B cell (primary cell): ENCODE data around the gene ZMYM4. TPM values are rescaled to one million over a fixed set of nuclear protein-coding genes. Genes with fewer than 3 reads are reported as not detected.

Experiments used
- ATAC-seq: fragments of 200-7000 bp; cut with Tn5 transposase; one replicate; pipeline ENCODE4 v1.10.0; 2021; ENCODE audit warnings: low read depth, mild to moderate bottlenecking, moderate number of reproducible peaks, moderate library complexity
- CTCF ChIA-PET: fragments of 350-600 bp; sonication (Branson Sonifier 250); formaldehyde crosslinking; loops from one replicate; lab custom pipeline; 2021; ENCODE audit warnings: antibody characterized with exemption, inconsistent platforms; lab: Charles Lee
- POLR2A ChIA-PET: fragments of 350-600 bp; sonication (Branson Sonifier 250); formaldehyde crosslinking; loops from one replicate; lab custom pipeline; 2021; ENCODE audit warnings: antibody characterized with exemption; lab: Charles Lee
- DNase-seq: peaks from one replicate; pipeline ENCODE4 v3.0.0; 2013
- H2AFZ ChIP-seq: 2 replicates; pipeline ENCODE4 v1.6.1; 2012; ENCODE audit warnings: mild to moderate bottlenecking, low read depth, low read length; ENCODE audit not compliant: insufficient read depth, poor library complexity, severe bottlenecking
- H3K27ac ChIP-seq, 2 donors: 1 replicate in 1 of 2; 2 replicates in 1 of 2; pipeline ENCODE4 v1.5.1; 2012 to 2013; ENCODE audit warnings: low read length in 2 of 2, mild to moderate bottlenecking in 2 of 2, moderate library complexity in 1 of 2
- H3K27me3 ChIP-seq, 4 experiments: fragments of 200-600 bp in 1 of 4; sonication (generic) in 1 of 4; replicated peaks in 1 of 4; 1 replicate in 2 of 4; 2 replicates in 2 of 4; pipeline versions ENCODE4 v1.6.1 to v1.7.0; 2013 to 2016; ENCODE audit warnings: low read length in 3 of 4, mild to moderate bottlenecking in 2 of 4, mixed read lengths in 1 of 4, moderate library complexity in 1 of 4; ENCODE audit not compliant: insufficient read depth in 4 of 4, control insufficient read depth in 3 of 4; ENCODE audit errors: control extremely low read depth in 1 of 4
- H3K36me3 ChIP-seq, 2 experiments: replicated peaks in 1 of 2; 1 replicate in 1 of 2; 2 replicates in 1 of 2; pipeline versions ENCODE4 v1.6.1 to v1.7.1; 2013; ENCODE audit warnings: low read length in 1 of 2; ENCODE audit not compliant: insufficient read depth in 2 of 2, control insufficient read depth in 1 of 2; ENCODE audit errors: control extremely low read depth in 1 of 2, extremely low read depth in 1 of 2
- H3K4me1 ChIP-seq, 2 donors: fragments of 200-600 bp in 1 of 2; sonication (generic) in 1 of 2; 1 replicate in 1 of 2; 2 replicates in 1 of 2; pipeline versions ENCODE4 v1.5.1 to v1.6.1; 2013 to 2017; ENCODE audit warnings: low read length in 2 of 2; ENCODE audit not compliant: control insufficient read depth in 2 of 2, insufficient read depth in 2 of 2
- H3K4me2 ChIP-seq: replicated peaks from 2 replicates; pipeline ENCODE3; 2012; ENCODE audit warnings: mild to moderate bottlenecking, low read depth, low read length; ENCODE audit not compliant: poor library complexity, severe bottlenecking
- H3K4me3 ChIP-seq, 5 experiments: fragments of 200-600 bp in 1 of 5; sonication (generic) in 1 of 5; 1 replicate in 3 of 5; 2 replicates in 2 of 5; pipeline versions ENCODE4 v1.5.1 to v1.7.0; 2011 to 2016; ENCODE audit warnings: low read length in 4 of 5, mild to moderate bottlenecking in 4 of 5, low read depth in 2 of 5, control low read depth in 1 of 5, moderate library complexity in 1 of 5; ENCODE audit not compliant: insufficient read depth in 1 of 5; ENCODE audit errors: control extremely low read depth in 1 of 5, extremely low read depth in 1 of 5
- H3K79me2 ChIP-seq: fragments of 200-600 bp; sonication (generic); one replicate; pipeline ENCODE4 v1.6.0; 2016; ENCODE audit warnings: low read length; ENCODE audit not compliant: control insufficient read depth, insufficient read depth
- H3K9ac ChIP-seq: fragments of 200-600 bp; sonication (generic); 2 replicates; pipeline ENCODE4 v1.6.1; 2017; ENCODE audit warnings: mild to moderate bottlenecking, low read length, moderate library complexity
- H3K9me3 ChIP-seq, 3 donors: one replicate each; pipeline versions ENCODE4 v1.6.1 to v1.7.1; 2013; ENCODE audit warnings: low read length in 2 of 3; ENCODE audit not compliant: control insufficient read depth in 2 of 3, insufficient read depth in 1 of 3; ENCODE audit errors: control extremely low read depth in 1 of 3
- H4K20me1 ChIP-seq: 2 replicates; pipeline ENCODE4 v1.6.0; 2012; ENCODE audit warnings: mild to moderate bottlenecking, low read length; ENCODE audit not compliant: insufficient read depth, control insufficient read depth, poor library complexity, severe bottlenecking
- H3K27ac Mint-ChIP-seq: one replicate; pipeline ENCODE4 v1.8.0; 2021; ENCODE audit warnings: mixed read lengths
- H3K27me3 Mint-ChIP-seq: one replicate; pipeline ENCODE4 v1.8.0; 2021; ENCODE audit warnings: mixed read lengths
- H3K4me1 Mint-ChIP-seq: one replicate; pipeline ENCODE4 v1.8.0; 2021; ENCODE audit warnings: mixed read lengths
- H3K4me3 Mint-ChIP-seq: one replicate; pipeline ENCODE4 v1.8.0; 2021; ENCODE audit warnings: mixed read lengths
- H3K9me3 Mint-ChIP-seq: one replicate; pipeline ENCODE4 v1.8.0; 2022; ENCODE audit warnings: mixed read lengths; ENCODE audit not compliant: insufficient read depth
- EZH2 ChIP-seq: IDR thresholded peaks from 2 replicates; pipeline ENCODE4 v1.6.1; 2012; ENCODE audit warnings: borderline replicate concordance, low read depth, mild to moderate bottlenecking, moderate library complexity, low read length; ENCODE audit not compliant: insufficient read depth, poor library complexity, severe bottlenecking
- WGBS: methylation state at CpG from one replicate; pipeline ENCODE4 v1.1.5; 2013; ENCODE audit warnings: missing lambda C conversion rate; ENCODE audit not compliant: insufficient coverage; 5-methylcytosine and 5-hydroxymethylcytosine counted together
- intact Hi-C: fragments of 100-400 bp; cut with micrococcal nuclease; formaldehyde crosslinking; loops from one replicate; pipeline ENCODE4 v1.10.0; 2022
- polyA plus RNA-seq: library from polyadenylated mRNA; depleted of rRNA; stranded (reverse); fragments of >200 nt; gene quantifications from 2 replicates; pipeline ENCODE4 v1.2.3, GENCODE V29; 2012
- total RNA-seq, 2 donors: library from RNA; stranded (reverse); fragments of 120-200 nt in 1 of 2; gene quantifications; 1 replicate in 1 of 2; 2 replicates in 1 of 2; pipeline versions ENCODE4 v1.2.3 to v1.2.4, GENCODE V29; 2013 to 2022
- TF ChIP-seq, protein P1 (sequence below): fragments of 200-600 bp; IDR thresholded peaks from one replicate; pipeline ENCODE4 v1.8.0; 2022; ENCODE audit warnings: antibody characterized with exemption, mild to moderate bottlenecking

Gene ZMYM4
- total and polyA plus RNA-seq, 2 donors (not counting 1 experiment from before 2014, with no cell fraction given), result 7.2 to 45.2 TPM

DNA sequence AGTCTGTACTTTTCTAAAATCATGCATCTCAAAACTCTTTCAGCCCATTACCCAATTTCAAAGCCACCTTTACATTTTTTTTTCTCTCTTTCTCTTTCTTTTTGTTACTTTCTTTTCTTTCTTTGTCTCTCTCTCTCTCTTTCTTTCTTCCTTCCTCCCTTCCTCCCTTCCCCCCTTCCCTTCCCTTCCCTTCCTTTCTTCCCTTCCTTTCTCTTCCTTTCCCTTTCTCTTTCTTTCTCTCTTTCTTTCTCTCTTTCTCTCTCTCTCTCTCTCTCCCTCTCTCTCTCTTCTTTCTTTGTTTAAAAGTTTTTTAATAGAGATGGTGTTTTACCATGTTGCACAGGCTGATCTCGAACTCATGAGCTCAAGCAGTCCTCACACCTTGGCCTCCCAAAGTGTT lies 11.5 kb downstream of the ZMYM4 start:
- intact Hi-C loops, result no loop called here
- peaks cover 6 to 7% of the 10 kb centered on the region in 2 experiments for H3K36me3 ChIP-seq
- no peaks in the 10 kb centered on the region for H3K4me1 ChIP-seq
- H3K4me2 ChIP-seq, result no peak overlapping the region
- Mint-ChIP-seq H3K4me1 (peaks cover 9% of the 10 kb centered on the region), H3K27me3 (no peaks in the 10 kb centered on the region), H3K27ac (no peak overlapping the region), H3K4me3 (no peak overlapping the region), H3K9me3 (peaks cover 11% of the 10 kb centered on the region)
- ChIA-PET CTCF (no interaction called here), POLR2A (no interaction called here)
- no CpG with 5 or more reads among the region's 1 CpG for WGBS
- no peaks in the 10 kb centered on the region for H3K27me3 ChIP-seq
- H3K9ac ChIP-seq, result no peak overlapping the region
- ATAC-seq, result no peak
- no peak overlapping the region for H3K27ac ChIP-seq
- no peak for TF ChIP-seq EZH2
- TF ChIP-seq, protein P1, sequence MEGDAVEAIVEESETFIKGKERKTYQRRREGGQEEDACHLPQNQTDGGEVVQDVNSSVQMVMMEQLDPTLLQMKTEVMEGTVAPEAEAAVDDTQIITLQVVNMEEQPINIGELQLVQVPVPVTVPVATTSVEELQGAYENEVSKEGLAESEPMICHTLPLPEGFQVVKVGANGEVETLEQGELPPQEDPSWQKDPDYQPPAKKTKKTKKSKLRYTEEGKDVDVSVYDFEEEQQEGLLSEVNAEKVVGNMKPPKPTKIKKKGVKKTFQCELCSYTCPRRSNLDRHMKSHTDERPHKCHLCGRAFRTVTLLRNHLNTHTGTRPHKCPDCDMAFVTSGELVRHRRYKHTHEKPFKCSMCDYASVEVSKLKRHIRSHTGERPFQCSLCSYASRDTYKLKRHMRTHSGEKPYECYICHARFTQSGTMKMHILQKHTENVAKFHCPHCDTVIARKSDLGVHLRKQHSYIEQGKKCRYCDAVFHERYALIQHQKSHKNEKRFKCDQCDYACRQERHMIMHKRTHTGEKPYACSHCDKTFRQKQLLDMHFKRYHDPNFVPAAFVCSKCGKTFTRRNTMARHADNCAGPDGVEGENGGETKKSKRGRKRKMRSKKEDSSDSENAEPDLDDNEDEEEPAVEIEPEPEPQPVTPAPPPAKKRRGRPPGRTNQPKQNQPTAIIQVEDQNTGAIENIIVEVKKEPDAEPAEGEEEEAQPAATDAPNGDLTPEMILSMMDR, result peak; percentile 20
- peaks cover 48% of the 10 kb centered on the region for H3K79me2 ChIP-seq
- DNase-seq, result no peak
- H4K20me1 ChIP-seq, result no peaks in the 10 kb centered on the region
- H3K9me3 ChIP-seq, result peaks cover 6 to 16% (median 9%) of the 10 kb centered on the region in 3 donors
- no peak overlapping the region for H3K4me3 ChIP-seq
- no peak overlapping the region for H2AFZ ChIP-seq

DNA sequence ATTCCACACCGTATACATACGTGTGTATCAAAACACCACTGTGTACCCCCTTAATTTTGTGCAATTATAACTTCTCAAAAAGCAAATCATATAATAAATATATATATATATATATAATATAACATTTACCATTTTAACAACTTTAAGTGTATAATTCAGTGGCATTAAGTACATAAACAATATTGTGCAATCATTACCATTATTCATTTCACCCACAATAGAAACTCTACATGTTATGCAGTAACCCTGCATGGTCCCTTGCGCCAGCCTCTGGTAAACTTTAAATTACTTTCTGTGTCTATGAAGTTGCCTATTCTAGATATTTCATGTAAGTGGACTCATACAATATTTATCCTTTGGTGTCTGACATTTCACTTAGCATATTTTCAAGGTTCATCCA lies 13.1 kb downstream of the ZMYM4 start:
- ChIA-PET POLR2A (no interaction called here), CTCF (no interaction called here)
- no peaks in the 10 kb centered on the region for H4K20me1 ChIP-seq
- no peak overlapping the region for H3K27ac ChIP-seq
- H3K9me3 ChIP-seq, result peaks cover 6 to 16% (median 9%) of the 10 kb centered on the region in 3 donors
- H3K79me2 ChIP-seq, result peaks cover 40% of the 10 kb centered on the region
- H3K27me3 ChIP-seq, result no peaks in the 10 kb centered on the region
- H2AFZ ChIP-seq, result no peak overlapping the region
- H3K9ac ChIP-seq, result no peak overlapping the region
- H3K9me3 Mint-ChIP-seq, result peaks cover 11% of the 10 kb centered on the region
- intact Hi-C loops, result no loop called here
- DNase-seq (no peak), ATAC-seq (no peak)
- no peaks in the 10 kb centered on the region for H3K27me3 Mint-ChIP-seq
- H3K27ac Mint-ChIP-seq, result no peak overlapping the region
- peaks cover 14% of the 10 kb centered on the region for H3K4me1 Mint-ChIP-seq
- no CpG with 5 or more reads among the region's 3 CpGs for WGBS
- TF ChIP-seq, protein P1, result no peak
- TF ChIP-seq EZH2, result no peak
- H3K4me3 Mint-ChIP-seq, result no peak overlapping the region
- no peak overlapping the region for H3K4me3 ChIP-seq
- H3K4me2 ChIP-seq, result no peak overlapping the region
- peaks cover 6 to 7% of the 10 kb centered on the region in 2 experiments for H3K36me3 ChIP-seq
- no peaks in the 10 kb centered on the region for H3K4me1 ChIP-seq
